Measurements from ENCODE around the gene RNASEH2B.
A peak's percentile ranks its signal among the peaks of the same experiment; 100 is the strongest.

RNASEH2B gene

DNA sequence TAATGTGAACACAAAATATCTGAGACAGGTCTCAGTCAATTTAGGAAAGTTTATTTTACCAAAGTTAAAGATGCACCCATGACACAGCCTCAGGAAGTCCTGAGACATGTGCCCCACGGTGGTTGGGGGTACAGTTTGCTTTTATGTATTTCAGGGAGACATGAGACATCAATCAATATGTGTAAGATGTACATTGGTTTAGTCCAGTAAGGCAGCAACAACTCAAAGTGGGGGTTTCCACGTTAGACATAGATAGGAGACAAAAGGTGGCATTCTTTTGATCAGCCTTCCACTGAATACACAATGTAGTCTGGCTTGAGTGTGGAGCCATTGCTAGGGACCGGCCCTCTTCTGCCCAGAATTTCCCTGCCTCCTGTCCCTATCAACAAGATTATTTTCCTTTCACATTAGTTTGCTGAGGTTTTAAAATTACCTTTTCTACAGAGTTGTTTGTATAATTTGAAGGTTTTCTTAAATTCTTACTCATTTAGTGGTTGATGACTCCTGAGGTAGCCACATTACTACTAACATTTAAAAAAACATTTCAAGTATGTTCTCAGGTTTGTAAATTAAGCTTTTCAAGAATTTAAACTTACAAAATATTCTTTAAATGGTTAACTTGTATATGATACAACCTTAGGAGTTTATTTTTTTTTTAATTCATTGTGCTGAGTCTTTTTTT, 33.2 kb downstream of the RNASEH2B start:
- no peak for DNase-seq

- DNase-seq = no peak
Observed at GRCh38 chr13:50945669-50946068, 36.1 kb downstream of the RNASEH2B start.

- no peak for DNase-seq
Observed at GRCh38 chr13:50948601-50949000, 39.0 kb downstream of the RNASEH2B start.

DNA sequence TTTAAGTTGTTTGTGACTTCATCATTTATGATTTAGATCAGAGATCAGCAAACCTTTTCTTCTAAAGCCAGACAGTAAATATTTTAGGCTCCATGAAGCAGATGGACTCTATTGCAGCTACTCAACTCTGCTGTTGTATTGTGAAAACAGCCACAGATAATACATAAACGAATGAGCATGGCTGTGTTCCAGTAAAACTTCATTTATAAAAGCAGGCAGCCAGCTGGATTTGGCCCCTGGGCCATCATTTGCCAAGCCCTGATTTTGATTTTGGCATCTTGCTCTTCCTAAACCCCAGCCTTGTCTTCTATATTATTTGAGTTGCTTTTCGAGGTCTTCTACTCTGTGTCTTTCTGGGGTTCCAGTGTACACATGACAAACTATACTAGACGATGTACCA, 41.3 kb downstream of the RNASEH2B start:
- no peak for DNase-seq

DNA sequence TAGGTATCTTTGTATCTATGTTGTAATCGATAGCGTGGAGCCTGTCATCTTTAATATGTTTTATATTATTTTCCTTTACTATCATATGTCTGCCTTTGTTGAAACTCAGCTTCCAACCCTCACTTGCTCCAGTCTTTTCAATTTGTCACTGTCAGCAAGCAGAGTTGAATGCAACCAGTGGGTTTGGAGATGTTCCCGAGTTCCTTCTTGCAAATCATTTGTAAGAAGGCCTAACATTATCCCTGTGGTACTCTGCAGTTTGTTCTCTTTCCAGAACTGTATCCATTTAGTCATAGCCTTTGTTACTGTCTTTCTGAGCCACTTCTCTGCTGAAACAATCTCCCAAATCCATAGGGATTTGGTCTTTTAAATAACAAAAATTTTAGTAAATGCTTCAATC, 41.8 kb downstream of the RNASEH2B start:
- no peak for DNase-seq

- DNase-seq = no peak
Observed at GRCh38 chr13:50955241-50955640, 45.6 kb downstream of the RNASEH2B start.

GRCh38 chr13:50955798-50956197, 46.2 kb downstream of the RNASEH2B start:
- DNase-seq = no peak

- no peak for DNase-seq
Observed at GRCh38 chr13:50957620-50958019, 48.0 kb downstream of the RNASEH2B start.

GRCh38 chr13:50969691-50970090, 60.1 kb downstream of the RNASEH2B start:
- peak; percentile 8 for DNase-seq

DNA sequence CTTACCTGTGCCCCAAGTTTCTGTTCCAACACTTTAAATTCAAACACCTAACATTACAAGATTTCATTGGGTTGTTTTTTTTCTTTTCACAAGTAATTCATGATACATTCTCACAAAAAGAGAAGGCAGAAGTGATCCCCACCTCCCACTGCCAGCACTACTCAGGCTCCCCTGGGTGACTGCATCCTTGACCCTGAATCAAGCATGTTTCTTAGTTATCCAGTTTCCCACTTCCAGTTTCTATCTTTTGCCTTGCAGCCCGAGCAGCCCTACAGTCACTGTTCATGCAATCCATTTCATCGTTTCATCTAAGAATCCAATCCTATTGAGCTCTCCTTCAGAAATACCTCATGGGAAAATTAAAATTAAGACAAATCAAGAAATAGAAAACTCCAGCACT, 61.4 kb downstream of the RNASEH2B start:
- no peak for DNase-seq

DNA sequence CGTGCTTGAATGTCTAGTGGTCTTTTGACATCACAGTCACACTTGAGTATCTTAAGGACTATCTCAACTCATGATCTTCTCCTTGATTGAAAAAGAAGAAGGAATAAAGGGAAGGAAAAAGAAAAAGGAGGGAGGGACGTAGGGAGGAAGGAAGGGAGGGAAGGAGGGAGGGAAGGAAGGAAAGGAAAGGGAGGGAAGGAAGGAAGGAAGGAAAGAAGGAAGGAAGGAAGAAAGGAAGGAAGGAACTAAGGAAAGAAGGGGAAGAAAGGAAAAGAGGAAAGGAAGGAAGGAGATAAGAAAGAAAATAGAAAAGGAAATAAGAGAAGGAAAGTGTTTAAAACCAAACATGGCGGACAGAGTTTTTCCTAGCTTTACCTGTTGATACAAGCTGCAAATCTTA, 64.7 kb downstream of the RNASEH2B start:
- DNase-seq = no peak

GRCh38 chr13:50979187-50979586, 69.6 kb downstream of the RNASEH2B start:
- no peak for DNase-seq

DNA sequence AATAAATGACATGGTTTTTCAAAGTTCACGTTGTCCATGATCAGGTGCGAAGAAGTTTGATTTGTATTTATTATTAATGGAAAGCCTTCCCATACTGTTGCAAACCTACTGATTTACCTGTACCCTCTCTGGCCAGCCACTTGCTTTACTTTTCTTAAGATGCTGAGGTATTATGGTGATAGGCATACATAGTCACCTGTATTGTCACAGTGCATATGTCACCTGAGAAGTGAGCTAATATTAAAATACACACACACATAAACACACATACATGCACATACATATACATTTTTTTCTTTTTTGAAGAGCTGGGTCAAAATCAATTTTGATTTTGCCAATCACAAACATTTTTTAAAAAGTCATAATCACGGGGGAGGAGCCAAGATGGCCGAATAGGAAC, 72.1 kb downstream of the RNASEH2B start:
- no peak for DNase-seq

DNA sequence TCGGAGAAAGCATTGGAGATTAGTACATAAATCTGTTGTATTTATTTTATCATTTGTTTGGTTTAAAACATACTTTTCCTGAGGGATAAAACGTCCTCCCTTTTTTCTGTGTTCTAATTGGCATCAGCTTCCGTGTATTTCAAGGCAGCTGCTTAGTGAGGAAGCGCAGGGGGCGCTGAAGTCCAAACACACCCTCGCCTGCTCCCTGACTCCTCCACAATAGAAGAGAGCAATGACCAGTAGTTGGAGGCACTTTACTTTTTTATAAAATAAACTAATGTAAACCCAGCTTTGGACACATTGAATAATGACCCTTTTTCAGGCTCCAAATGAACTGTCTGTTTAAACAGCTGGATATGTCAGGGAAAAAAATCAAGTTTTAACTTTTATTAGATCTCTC, 79.9 kb downstream of the RNASEH2B start:
- DNase-seq = peak; percentile 21

DNA sequence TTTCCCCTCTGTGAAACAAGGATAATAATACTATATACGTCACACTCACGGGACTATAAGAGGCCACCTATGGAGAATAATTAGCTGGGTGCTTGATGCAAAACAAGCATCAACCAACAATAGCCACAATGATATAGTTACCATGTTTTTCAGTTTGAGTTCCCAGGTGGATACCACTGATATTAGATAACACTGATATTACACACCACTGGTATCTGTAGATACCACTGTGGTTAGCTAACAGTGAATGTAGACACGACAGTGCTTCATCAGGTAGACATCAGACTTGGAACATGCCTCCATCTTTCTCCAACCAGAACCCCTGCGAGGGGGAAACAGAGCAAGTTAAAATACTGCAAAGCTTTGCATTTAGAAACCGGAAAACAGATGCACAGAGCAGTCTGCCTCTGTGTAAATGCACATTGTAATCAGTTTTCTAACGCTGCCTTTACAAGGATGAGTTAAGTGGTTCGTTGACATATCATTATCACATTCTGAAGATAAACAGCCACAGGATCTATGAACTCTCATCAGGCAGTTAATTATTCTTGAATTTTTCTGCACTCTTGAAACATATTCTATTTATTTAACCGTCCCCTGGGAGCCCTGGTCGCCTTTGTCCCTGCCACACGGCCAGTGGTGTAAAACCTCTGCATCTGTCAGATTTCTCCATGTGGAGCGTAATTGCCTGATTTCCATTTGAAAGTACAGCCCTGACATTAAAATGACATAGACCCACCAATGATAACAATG, 80.7 kb downstream of the RNASEH2B start:
- DNase-seq = no peak

DNA sequence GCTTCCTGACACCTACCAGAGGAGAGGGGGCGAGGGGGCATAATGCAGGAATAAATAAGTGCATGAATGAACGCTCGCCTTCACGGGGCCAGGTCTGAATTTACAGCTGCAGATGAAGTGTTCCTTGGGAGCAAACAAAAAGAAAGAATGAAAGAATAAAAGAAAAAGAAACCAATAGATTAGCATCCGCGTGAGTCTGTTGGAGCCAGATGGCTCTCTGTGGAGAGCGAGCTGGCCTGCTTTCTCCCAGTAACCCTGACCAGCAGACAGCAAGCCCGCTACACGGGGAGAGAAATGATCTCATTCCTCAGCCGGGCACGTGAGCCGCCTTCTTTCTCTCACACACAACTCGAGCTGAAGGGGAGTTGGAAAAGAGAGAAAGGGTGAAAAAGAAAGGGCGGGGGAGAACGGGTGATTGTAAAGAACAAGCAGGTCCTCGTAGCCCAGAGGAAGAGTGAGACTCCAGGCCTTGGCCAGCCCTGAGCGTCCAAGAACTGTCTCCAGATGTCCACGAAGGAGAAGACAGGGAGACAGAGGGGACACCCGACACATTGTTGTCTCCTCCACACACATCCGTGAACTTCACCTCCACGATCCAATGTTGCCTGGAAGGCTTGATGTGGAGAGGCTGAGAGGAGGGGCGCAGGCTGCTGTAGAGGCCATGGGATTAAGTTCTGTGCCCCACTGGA, 81.4 kb downstream of the RNASEH2B start:
- no peak for DNase-seq

DNA sequence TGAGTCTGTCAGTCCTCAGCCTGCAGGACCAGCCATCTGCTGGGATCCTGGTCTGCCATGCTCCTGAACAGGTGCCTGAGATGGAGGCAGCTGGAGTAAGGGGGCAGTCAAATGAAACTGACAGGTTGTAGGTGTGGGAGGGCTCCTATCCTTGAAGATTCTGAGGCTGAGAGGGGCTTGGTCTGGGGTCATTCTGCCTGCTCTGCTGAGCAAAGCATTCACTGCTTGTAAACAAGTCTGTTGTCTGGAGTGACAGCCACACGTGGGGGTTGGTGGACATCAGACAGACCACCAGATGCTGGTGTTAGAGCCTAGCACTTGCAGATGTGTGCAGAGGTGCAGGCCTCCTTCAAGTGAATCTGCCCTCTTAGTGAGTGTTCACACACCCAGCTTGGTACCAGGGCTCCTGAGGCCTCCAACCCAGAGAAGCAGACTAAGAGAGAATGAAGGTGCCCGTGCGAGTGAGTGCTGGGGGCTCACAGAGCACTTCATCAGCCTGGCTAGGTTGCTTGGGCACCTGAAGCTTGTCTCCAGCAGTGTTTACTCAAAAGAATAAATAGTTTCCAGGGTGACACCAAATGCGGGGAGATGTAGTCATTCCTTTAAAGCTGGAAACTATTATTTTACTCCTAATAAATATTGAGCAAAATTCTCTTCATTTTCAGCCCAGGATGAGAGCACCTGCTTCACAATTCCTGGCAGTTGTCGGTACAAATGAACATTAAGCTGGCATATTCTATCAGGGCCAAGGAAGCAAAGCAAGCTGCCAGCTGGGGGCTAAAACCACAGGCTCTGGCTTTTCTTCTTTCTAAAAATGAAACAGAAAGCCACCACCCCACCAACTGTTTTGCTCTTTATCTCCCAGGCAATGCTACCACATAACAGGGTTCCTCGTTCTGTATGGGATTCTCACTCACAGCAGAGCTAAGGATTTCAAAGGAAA, 82.3 kb downstream of the RNASEH2B start:
- no peak for DNase-seq

DNA sequence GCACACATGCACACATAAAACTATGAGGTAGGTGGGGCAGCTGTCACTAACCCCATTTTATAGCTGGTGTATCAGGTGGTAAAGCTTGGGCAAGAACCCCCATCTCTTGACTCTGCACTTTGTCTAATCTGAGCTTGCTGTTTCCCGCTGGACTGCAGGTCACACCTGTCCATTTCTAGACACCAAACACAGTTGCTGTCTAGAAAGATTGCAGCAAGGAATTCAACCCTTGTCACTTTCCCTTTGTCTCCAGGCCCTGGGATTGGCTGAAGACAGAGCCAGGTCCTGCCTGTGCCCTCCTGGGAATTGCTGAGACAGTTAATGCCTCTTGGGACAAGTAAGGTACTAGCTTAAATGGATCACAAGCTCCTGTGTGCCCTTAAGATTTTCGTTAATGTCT, 83.8 kb downstream of the RNASEH2B start:
- no peak for DNase-seq

DNA sequence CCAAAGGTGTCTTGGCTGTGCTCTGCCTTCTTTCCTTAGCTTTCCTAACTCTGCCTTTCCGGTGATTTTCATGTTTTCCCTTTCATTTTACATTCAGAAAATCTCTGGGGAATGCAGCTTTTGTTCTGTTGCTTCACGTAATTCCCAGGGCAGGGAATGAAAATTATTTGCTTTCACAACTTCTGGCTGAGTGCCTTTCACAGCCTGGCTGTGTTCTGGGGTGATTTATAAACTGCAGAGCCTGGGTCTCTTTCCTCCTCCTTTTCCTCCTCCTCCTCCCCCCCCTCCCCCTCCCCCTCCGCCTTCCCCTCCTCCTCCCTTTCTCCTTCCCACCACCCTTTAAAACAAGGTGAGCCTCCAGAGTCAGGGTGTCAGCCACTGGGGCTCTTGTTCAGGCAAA, 84.3 kb downstream of the RNASEH2B start:
- DNase-seq = no peak

DNA sequence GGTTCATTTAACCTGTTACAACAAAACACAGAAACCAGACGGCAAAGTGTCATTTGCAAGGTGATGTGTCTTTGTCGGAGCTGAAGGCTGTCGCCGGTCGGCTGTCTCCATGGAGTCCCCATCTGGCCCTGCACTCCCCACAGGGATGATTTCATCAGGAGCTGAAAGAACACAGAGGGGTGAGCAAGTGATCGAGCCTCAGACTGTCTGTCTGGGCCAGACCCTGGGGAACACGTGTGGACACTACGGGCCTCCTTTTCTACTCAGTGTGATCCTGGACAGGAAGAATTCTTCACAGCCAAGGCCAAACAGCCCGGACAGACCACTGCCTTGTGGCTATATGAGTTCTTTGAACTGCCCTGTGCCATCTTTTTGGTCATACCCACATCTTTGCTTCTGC, 85.1 kb downstream of the RNASEH2B start:
- no peak for DNase-seq

GRCh38 chr13:50995854-50996253, 86.3 kb downstream of the RNASEH2B start:
- no peak for DNase-seq

DNA sequence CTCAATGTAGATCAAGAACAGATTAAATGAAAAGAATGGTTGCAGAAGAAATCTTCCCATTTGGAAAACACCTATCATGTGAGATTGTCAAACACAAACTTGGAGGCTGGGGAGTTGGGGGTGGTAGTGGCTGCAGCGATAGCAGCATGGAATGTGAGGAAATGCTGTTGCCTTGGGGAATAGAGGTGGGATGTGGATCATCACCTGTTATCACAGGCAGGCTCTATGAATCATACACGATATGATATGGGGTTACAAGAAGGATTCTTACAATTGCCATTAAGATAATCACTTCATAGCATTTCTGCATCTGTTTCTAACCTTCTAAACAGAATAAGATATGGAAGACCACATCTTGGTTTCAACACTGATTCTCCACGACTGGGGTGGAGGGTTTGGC, 88.7 kb downstream of the RNASEH2B start:
- DNase-seq = no peak

GRCh38 chr13:50999641-51000040, 90.0 kb downstream of the RNASEH2B start:
- DNase-seq = no peak
